Vagina (tissue), 2 donors: ENCODE measurements around the gene SLX4.

Experiments
- POLR2A ChIP-seq, 2 donors: fragments of 450-650 bp; IDR thresholded peaks; one replicate each; pipeline ENCODE4 v1.6.1; 2017; ENCODE audit warnings: antibody characterized with exemption in 2 of 2, mild to moderate bottlenecking in 2 of 2, moderate library complexity in 2 of 2
- POLR2AphosphoS5 ChIP-seq, 2 donors: sonication (generic); formaldehyde crosslinking; IDR thresholded peaks; one replicate each; pipeline ENCODE4 v1.9.0; 2017; ENCODE audit warnings: antibody characterized with exemption in 2 of 2, mild to moderate bottlenecking in 2 of 2, low read depth in 1 of 2; ENCODE audit not compliant: insufficient read depth in 1 of 2
- TF ChIP-seq, protein P1 (sequence below), 3 experiments: fragments of 450-650 bp in 2 of 3; fragments of 200-600 bp in 1 of 3; sonication (generic) in 1 of 3; IDR thresholded peaks; one replicate each; pipeline ENCODE4 v1.5.1; 2017 to 2019; ENCODE audit warnings: antibody characterized with exemption in 3 of 3, mild to moderate bottlenecking in 2 of 3, moderate library complexity in 2 of 3

DNA sequence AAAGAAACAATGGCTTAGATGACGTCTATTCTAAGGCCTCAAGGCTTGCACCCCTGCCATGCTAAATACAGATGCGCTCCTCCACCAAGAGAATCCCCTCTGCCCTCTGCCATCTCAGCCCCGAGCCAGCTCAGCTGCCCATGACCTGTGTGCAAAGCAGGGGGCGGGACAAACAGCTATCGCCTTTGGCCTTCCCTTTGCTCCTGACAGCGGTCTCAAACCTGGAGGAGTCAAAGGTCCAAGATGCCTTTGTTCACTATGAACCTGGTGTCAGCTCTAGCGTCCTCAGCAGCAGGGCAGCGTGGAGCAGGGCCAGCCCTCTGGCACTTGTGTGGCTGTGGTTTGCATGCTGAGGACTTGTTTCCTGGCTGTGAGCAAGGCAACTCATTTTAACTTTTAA lies 12.3 kb downstream of the SLX4 start:
- TF ChIP-seq POLR2A (IDR thresholded peaks at IDR 0.05) (no peak), POLR2AphosphoS5 (IDR thresholded peaks at IDR 0.05; ENCODE audit: insufficient read depth in 1 of 2, low read depth in 1 of 2) (no peak)
- TF ChIP-seq, protein P1, sequence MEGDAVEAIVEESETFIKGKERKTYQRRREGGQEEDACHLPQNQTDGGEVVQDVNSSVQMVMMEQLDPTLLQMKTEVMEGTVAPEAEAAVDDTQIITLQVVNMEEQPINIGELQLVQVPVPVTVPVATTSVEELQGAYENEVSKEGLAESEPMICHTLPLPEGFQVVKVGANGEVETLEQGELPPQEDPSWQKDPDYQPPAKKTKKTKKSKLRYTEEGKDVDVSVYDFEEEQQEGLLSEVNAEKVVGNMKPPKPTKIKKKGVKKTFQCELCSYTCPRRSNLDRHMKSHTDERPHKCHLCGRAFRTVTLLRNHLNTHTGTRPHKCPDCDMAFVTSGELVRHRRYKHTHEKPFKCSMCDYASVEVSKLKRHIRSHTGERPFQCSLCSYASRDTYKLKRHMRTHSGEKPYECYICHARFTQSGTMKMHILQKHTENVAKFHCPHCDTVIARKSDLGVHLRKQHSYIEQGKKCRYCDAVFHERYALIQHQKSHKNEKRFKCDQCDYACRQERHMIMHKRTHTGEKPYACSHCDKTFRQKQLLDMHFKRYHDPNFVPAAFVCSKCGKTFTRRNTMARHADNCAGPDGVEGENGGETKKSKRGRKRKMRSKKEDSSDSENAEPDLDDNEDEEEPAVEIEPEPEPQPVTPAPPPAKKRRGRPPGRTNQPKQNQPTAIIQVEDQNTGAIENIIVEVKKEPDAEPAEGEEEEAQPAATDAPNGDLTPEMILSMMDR (IDR thresholded peaks at IDR 0.05) = no peak
